Stomach (tissue), 9 donors: ENCODE measurements around the gene AFTPH. TPM values are rescaled to one million over a fixed set of nuclear protein-coding genes. Genes with fewer than 3 reads are reported as not detected.

Experiments
- DNase-seq, 2 donors: peaks; one replicate each; pipeline versions ENCODE4 v3.0.0 to v3.0.0-alpha.2; 2013 to 2019
- H3K27ac ChIP-seq, 5 donors: fragments of 200-600 bp in 4 of 5; sonication (generic) in 4 of 5; one replicate each; pipeline ENCODE4 v1.5.1; 2013 to 2019; ENCODE audit warnings: mild to moderate bottlenecking in 1 of 5, moderate library complexity in 1 of 5
- H3K27me3 ChIP-seq, 3 donors: fragments of 200-600 bp; sonication (generic); one replicate each; pipeline ENCODE4 v1.5.1; 2017 to 2019; ENCODE audit warnings: mixed run types in 1 of 3
- H3K36me3 ChIP-seq, 4 donors: fragments of 200-600 bp; sonication (generic); 1 replicate in 3 of 4; 2 replicates in 1 of 4; pipeline ENCODE4 v1.5.1; 2016 to 2019
- H3K4me1 ChIP-seq, 4 donors: fragments of 200-600 bp; sonication (generic); one replicate each; pipeline ENCODE4 v1.5.1; 2016 to 2019
- H3K4me3 ChIP-seq, 4 donors: fragments of 200-600 bp; sonication (generic) in 3 of 4; one replicate each; pipeline ENCODE4 v1.5.1; 2016 to 2019; ENCODE audit warnings: mild to moderate bottlenecking in 1 of 4
- H3K9me3 ChIP-seq, 4 donors: fragments of 200-600 bp; sonication (generic); one replicate each; pipeline ENCODE4 v1.5.1; 2016 to 2019
- CTCF ChIP-seq, 7 experiments: fragments of 450-650 bp in 4 of 7; fragments of 200-600 bp in 3 of 7; sonication (generic) in 3 of 7; IDR thresholded peaks; one replicate each; pipeline ENCODE4 v1.5.1; 2016 to 2019; ENCODE audit warnings: antibody characterized with exemption in 7 of 7, control low read depth in 2 of 7, mild to moderate bottlenecking in 1 of 7
- EP300 ChIP-seq: sonication (generic); formaldehyde crosslinking; IDR thresholded peaks from one replicate; pipeline ENCODE4 v1.6.1; 2017; ENCODE audit warnings: antibody characterized with exemption
- POLR2A ChIP-seq, 4 donors: fragments of 450-650 bp; IDR thresholded peaks; one replicate each; pipeline ENCODE4 v1.6.1; 2016; ENCODE audit warnings: antibody characterized with exemption in 4 of 4, control low read depth in 2 of 4, mild to moderate bottlenecking in 1 of 4, moderate library complexity in 1 of 4
- POLR2AphosphoS5 ChIP-seq, 3 donors: sonication (generic); formaldehyde crosslinking; IDR thresholded peaks; one replicate each; pipeline ENCODE4 v1.6.1; 2016; ENCODE audit warnings: antibody characterized with exemption in 3 of 3
- WGBS, 5 donors: extraction: QIAGEN DNeasy Blood & Tissue Kit in 3 of 5; methylation state at CpG; one replicate each; pipeline versions ENCODE4 v1.1.5 to v1.1.7; 2013 to 2018; 5-methylcytosine and 5-hydroxymethylcytosine counted together
- intact Hi-C: fragments of 100-400 bp; cut with DNase I; formaldehyde crosslinking; loops from one replicate; pipeline ENCODE4 v1.15.1; 2023; ENCODE audit warnings: low total_unique reads
- polyA plus RNA-seq, 3 donors: library from polyadenylated mRNA; stranded (reverse); fragments of 200-250 nt; gene quantifications; one replicate each; pipeline ENCODE4 v1.2.3, GENCODE V29; 2013
- total RNA-seq, 5 donors: library from RNA; depleted of rRNA; stranded (reverse); fragments of >200 nt; gene quantifications; one replicate each; pipeline versions ENCODE4 v1.1.0 to v1.2.3, GENCODE V29; 2014 to 2016
- donor health status: healthy with polysubstance abuse.
- donor health status: Bipolar disorder and iron deficiency.
- donor health status: healthy.

Gene AFTPH
- total and polyA plus RNA-seq, 8 donors = 19.8 to 93.6 (median 38.9) TPM

GRCh38 chr2:64532030-64532429 is 7.9 kb downstream of the AFTPH start:
- intact Hi-C loops = no loop called here
- DNase-seq = no peak
- H3K4me3 ChIP-seq = no peak overlapping the region
- H3K27me3 ChIP-seq = no peaks in the 10 kb centered on the region
- H3K9me3 ChIP-seq = no peaks in the 10 kb centered on the region
- H3K27ac ChIP-seq = no peak overlapping the region
- H3K4me1 ChIP-seq = peaks cover 0 to 82% (median 33%) of the 10 kb centered on the region in 4 donors
- TF ChIP-seq EP300 = no peak
- peaks cover 0 to 4% (median 0%) of the 10 kb centered on the region in 4 donors for H3K36me3 ChIP-seq

- no peaks in the 10 kb centered on the region for H3K9me3 ChIP-seq
- H3K27ac ChIP-seq = no peak overlapping the region
- no peak for DNase-seq
- H3K4me3 ChIP-seq = no peak overlapping the region
- H3K4me1 ChIP-seq = peaks cover 0 to 77% (median 34%) of the 10 kb centered on the region in 4 donors
- intact Hi-C loops = no loop called here
- H3K27me3 ChIP-seq = no peaks in the 10 kb centered on the region
- TF ChIP-seq POLR2A (IDR thresholded peaks at IDR 0.05) = no peak
- no peak for TF ChIP-seq EP300
- no peak for TF ChIP-seq CTCF (IDR thresholded peaks at IDR 0.05)
- no peak for TF ChIP-seq POLR2AphosphoS5 (IDR thresholded peaks at IDR 0.05)
- peaks cover 0 to 4% (median 0%) of the 10 kb centered on the region in 4 donors for H3K36me3 ChIP-seq
Measured at GRCh38 chr2:64533882-64534281, 9.8 kb downstream of the AFTPH start.

GRCh38 chr2:64534363-64534762 is 10.2 kb downstream of the AFTPH start:
- intact Hi-C loops = no loop called here
- no peak for TF ChIP-seq POLR2A (IDR thresholded peaks at IDR 0.05)
- TF ChIP-seq POLR2AphosphoS5 (IDR thresholded peaks at IDR 0.05) = no peak
- TF ChIP-seq CTCF (IDR thresholded peaks at IDR 0.05) = no peak
- TF ChIP-seq EP300 = no peak
- no peak for DNase-seq
- Histone ChIP-seq H3K27ac (no peak overlapping the region), H3K27me3 (no peaks in the 10 kb centered on the region), H3K9me3 (no peaks in the 10 kb centered on the region), H3K4me1 (peaks cover 4 to 82% (median 37%) of the 10 kb centered on the region in 4 donors), H3K36me3 (peaks cover 0 to 4% (median 0%) of the 10 kb centered on the region in 4 donors), H3K4me3 (no peak overlapping the region)
- 57 to 75% (median 60%) methylated on average over 3 of the region's 3 CpGs for WGBS, 5 donors

- no peaks in the 10 kb centered on the region for H3K9me3 ChIP-seq
- H3K27me3 ChIP-seq = no peaks in the 10 kb centered on the region
- no peak overlapping the region for H3K4me3 ChIP-seq
- WGBS, 5 donors = 94 to 100% (median 95%) methylated on average over 1 of the region's 1 CpG
- TF ChIP-seq POLR2AphosphoS5 (IDR thresholded peaks at IDR 0.05) (no peak), POLR2A (IDR thresholded peaks at IDR 0.05) (no peak), CTCF (IDR thresholded peaks at IDR 0.05) (no peak), EP300 (no peak)
- H3K36me3 ChIP-seq = no peaks in the 10 kb centered on the region
- intact Hi-C loops = no loop called here
- H3K27ac ChIP-seq = no peak overlapping the region
- peaks cover 9 to 88% (median 42%) of the 10 kb centered on the region in 4 donors for H3K4me1 ChIP-seq
- no peak for DNase-seq
Measured at GRCh38 chr2:64535024-64535423, 10.9 kb downstream of the AFTPH start.

DNA sequence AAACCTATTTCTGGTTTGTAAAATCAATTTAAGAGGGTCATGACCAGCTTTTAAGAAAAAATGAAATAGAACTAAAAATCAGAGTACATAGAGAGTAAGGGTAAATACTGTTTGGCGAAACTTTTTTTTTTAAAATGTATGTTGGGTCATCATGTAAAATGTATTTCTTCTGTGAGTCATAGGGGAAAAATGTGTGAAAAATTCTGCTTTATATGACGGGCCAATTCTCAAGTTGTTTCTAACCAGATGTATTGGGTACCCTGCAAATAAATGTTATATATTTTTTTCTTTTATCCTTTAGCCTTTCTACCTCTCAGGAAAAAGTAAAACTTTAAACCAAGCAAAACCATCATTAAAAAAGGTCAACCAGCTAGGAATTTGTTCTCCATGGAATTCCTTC is 13.9 kb downstream of the AFTPH start:
- peaks cover 20 to 89% (median 57%) of the 10 kb centered on the region in 4 donors for H3K4me1 ChIP-seq

More for the DNA sequence above, 13.9 kb downstream of the AFTPH start:
- H3K9me3 ChIP-seq = no peaks in the 10 kb centered on the region
- DNase-seq = no peak
- 85 to 94% (median 91%) methylated on average over 2 of the region's 2 CpGs for whole genome bisulfite sequencing, 5 donors
- intact Hi-C loops = no loop called here
- TF ChIP-seq POLR2A (IDR thresholded peaks at IDR 0.05) (no peak), CTCF (IDR thresholded peaks at IDR 0.05) (no peak), POLR2AphosphoS5 (IDR thresholded peaks at IDR 0.05) (no peak), EP300 (no peak)
- no peaks in the 10 kb centered on the region for H3K27me3 ChIP-seq
- H3K36me3 ChIP-seq = no peaks in the 10 kb centered on the region
- no peak overlapping the region for H3K4me3 ChIP-seq
- H3K27ac ChIP-seq = no peak overlapping the region
